ENCODE measurements around the gene ZRANB1.
"Not testable (repeated sequence)": the region's sequence is repeated elsewhere in the genome, so short reads cannot be mapped to it uniquely, and the experiment has no call there.

ZRANB1 gene

DNA sequence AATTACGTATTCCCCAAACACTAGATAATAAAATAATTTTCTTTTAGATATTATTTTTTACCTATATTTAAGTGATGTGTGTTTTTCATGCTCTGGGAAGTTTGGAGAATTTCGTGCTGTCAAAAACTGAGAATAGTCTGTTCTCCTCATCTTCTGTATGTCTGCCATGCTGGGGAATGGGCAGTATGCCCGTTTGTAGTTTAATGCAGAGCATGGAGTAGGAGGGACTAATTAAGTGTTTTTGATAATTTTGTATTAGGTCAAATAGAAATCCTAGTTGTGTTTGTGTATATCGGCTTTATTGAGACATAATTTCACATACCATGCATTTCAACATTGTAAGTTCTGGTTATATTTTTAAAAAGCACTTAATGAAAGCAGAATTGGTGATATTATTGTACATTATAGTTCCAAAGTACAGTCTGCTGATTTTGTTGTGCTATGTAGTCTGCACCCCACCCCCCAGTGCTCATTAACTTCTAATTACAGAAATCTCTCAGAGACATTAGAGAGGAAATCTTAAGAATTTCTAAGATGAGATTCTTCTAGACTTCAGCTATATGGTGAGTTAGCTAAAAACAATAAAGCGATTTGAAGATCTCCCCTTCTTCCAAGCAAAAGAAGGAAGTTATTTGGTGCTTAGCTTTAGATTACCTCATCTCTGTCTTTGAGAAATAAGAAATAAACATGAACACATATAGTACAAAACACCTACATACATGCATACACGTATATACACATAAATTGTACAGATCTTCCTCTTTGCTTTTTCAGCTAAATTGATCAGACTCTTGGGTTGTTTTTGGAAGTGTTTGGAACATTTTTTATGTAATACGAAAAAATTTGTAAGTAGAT, 22.2 kb downstream of the ZRANB1 start:
- H3K4me1 Mint-ChIP-seq, result peaks cover 13% of the 10 kb centered on the region
- peaks cover 20% of the 10 kb centered on the region for H3K36me3 Mint-ChIP-seq
- no peaks in the 10 kb centered on the region for H3K27me3 Mint-ChIP-seq
- no peaks in the 10 kb centered on the region for H3K9me3 Mint-ChIP-seq
- H3K27ac Mint-ChIP-seq, result no peak overlapping the region
- no peak for DNase-seq
- CTCF ChIA-PET, result no interaction called here
- H3K4me3 Mint-ChIP-seq, result no peak overlapping the region

DNA sequence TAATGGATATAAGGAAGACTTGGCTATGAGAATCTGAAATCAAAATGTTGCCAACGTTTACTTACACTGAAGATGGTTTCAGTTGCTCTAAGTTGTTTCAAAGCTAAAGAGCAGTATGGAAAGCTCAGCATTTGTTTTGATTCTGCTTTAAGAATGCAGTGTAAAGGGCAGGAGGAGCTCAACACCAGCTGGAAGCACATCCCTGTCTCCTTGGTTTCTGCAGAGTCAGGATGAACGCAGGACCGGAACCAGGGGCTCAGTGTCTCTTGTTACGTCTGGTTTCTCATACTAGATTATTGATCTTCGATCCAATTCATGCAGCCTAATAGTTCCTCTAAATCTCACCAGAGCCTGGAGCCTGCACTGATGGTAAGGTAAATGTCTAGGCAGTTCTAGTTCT, 24.1 kb downstream of the ZRANB1 start:
- no peak for DNase-seq
- Mint-ChIP-seq H3K27me3 (no peaks in the 10 kb centered on the region), H3K9me3 (no peaks in the 10 kb centered on the region), H3K4me3 (no peak overlapping the region), H3K27ac (no peak overlapping the region), H3K36me3 (peaks cover 22% of the 10 kb centered on the region), H3K4me1 (peaks cover 18% of the 10 kb centered on the region)
- CTCF ChIA-PET, result no interaction called here

DNA sequence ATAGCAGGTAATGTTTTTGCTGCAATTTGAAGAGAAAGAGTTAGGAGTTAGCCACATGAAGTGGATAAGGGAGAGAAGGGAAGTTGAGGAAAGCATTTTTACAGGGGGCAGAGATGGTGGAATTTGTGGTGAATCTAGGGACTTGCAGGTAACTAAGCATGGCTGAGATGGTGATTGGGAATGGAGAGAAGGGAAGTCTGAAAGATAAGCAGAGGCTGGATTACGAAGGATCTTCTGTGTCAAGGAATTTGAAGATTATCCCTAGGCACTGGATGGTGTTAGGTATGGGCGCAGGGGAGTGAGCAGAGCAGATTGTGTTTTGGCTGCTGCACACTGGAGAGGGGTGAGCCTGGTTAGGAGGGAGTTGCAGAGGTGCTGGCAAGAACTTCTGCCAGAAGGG, 25.3 kb downstream of the ZRANB1 start:
- Mint-ChIP-seq H3K4me3 (no peak overlapping the region), H3K4me1 (peaks cover 22% of the 10 kb centered on the region), H3K27ac (no peak overlapping the region), H3K27me3 (no peaks in the 10 kb centered on the region), H3K9me3 (no peaks in the 10 kb centered on the region), H3K36me3 (peaks cover 19% of the 10 kb centered on the region)
- DNase-seq, result no peak
- CTCF ChIA-PET, result no interaction called here

- CTCF ChIA-PET, result no interaction called here
- H3K9me3 Mint-ChIP-seq, result no peaks in the 10 kb centered on the region
- peaks cover 29% of the 10 kb centered on the region for H3K4me1 Mint-ChIP-seq
- H3K36me3 Mint-ChIP-seq, result peaks cover 38% of the 10 kb centered on the region
- no peak for DNase-seq
- no peaks in the 10 kb centered on the region for H3K27me3 Mint-ChIP-seq
- H3K27ac Mint-ChIP-seq, result peak overlapping the region; percentile 60
- H3K4me3 Mint-ChIP-seq, result no peak overlapping the region
These were observed 29.4 kb downstream of the ZRANB1 start for GRCh38 chr10:124971276-124971675.

DNA sequence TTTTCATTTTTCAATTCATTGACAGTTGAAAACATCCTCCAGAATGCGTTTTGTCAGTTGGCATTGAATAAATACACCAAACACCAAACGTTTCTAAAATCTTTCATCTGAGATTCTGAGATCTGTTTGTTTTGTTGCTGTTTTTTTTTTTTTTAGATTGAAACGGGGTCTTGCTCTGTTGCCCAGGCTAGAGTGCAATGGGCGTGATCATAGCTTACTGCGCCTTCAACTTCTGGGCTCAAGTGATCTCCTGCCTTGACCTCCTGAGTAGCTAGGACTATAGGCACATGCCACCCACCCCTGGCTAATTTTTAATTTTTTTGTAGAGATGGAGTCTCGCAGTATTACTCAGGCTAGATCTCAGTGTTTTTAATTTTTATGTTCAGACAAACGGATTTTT, 30.7 kb downstream of the ZRANB1 start:
- DNase-seq, result no peak
- peaks cover 32% of the 10 kb centered on the region for H3K36me3 Mint-ChIP-seq
- no peaks in the 10 kb centered on the region for H3K9me3 Mint-ChIP-seq
- H3K4me1 Mint-ChIP-seq, result peaks cover 30% of the 10 kb centered on the region
- CTCF ChIA-PET, result interaction anchor here (1.3 kb wide), 1 partner anchor 20 kb away, joined by 5 read pairs; no protein-coding TSS in a partner anchor
- H3K27ac Mint-ChIP-seq, result no peak overlapping the region
- no peaks in the 10 kb centered on the region for H3K27me3 Mint-ChIP-seq
- no peak overlapping the region for H3K4me3 Mint-ChIP-seq

DNA sequence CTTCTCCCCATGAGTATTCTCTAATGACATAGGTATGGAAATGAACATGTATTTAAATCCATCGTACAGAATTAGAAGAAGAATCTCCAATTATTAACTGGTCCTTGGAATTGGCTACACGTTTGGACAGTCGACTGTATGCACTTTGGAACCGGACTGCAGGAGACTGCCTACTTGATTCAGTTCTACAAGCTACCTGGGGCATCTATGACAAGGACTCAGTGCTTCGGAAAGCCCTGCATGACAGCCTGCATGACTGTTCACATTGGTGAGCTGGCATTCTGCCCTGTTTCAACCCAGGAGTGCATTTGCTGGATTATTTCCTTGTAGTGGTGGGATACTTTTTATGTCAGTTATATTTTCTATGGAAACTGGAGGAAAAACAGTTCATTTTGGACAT, 32.2 kb downstream of the ZRANB1 start:
- Mint-ChIP-seq H3K27ac (no peak overlapping the region), H3K27me3 (no peaks in the 10 kb centered on the region), H3K4me1 (peaks cover 30% of the 10 kb centered on the region), H3K4me3 (no peak overlapping the region), H3K36me3 (peaks cover 24% of the 10 kb centered on the region), H3K9me3 (no peaks in the 10 kb centered on the region)
- no peak for DNase-seq
- CTCF ChIA-PET, result no interaction called here

- no peaks in the 10 kb centered on the region for H3K27me3 Mint-ChIP-seq
- CTCF ChIA-PET, result no interaction called here
- DNase-seq, result no peak
- H3K36me3 Mint-ChIP-seq, result peaks cover 25% of the 10 kb centered on the region
- H3K9me3 Mint-ChIP-seq, result no peaks in the 10 kb centered on the region
- peak overlapping the region; percentile 61 for H3K27ac Mint-ChIP-seq
- H3K4me3 Mint-ChIP-seq, result no peak overlapping the region
- H3K4me1 Mint-ChIP-seq, result peaks cover 15% of the 10 kb centered on the region
These were observed 34.1 kb downstream of the ZRANB1 start for GRCh38 chr10:124975977-124976514.

- Mint-ChIP-seq H3K9me3 (no peaks in the 10 kb centered on the region), H3K4me1 (peaks cover 8% of the 10 kb centered on the region), H3K4me3 (no peak overlapping the region), H3K27ac (no peak overlapping the region), H3K27me3 (no peaks in the 10 kb centered on the region), H3K36me3 (peaks cover 32% of the 10 kb centered on the region)
- DNase-seq, result no peak
- CTCF ChIA-PET, result no interaction called here
These were observed 35.2 kb downstream of the ZRANB1 start for GRCh38 chr10:124977161-124977560.

DNA sequence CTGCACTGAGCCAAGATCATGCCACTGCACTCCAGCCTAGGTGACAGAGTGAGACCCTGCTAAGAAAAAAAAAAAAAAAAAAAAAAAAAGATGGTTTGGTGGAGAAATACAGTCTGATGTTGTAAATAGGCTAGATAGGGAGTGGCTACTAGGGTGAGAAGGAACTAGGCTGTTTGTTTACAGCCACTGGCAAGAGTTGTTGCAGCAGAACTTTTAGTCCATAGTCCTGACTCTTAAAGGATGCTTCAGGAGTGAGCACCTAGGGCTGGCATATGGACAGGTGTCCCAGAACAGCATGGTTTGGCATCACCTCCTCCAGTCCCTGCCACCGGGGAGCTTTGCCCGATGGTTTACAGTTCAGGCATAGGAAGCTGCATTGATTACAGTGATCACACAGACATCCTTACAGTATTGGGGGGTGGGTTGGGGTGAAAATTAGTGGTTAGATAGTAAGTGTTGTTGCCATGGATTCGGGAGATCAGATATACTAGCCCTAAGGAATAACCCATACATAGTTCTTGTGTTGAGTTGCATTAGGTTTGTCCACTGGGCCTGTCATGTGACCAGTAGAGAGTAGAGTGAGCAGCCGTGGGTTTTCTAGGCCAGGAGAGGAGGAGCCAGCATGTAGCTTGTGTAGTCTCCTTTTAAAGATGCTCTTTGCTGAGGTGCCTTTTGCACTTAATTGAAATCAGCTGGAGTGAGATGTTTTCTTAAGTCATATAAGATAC, 35.9 kb downstream of the ZRANB1 start:
- Mint-ChIP-seq H3K27me3 (no peaks in the 10 kb centered on the region), H3K9me3 (no peaks in the 10 kb centered on the region), H3K4me3 (no peak overlapping the region), H3K4me1 (peaks cover 10% of the 10 kb centered on the region), H3K27ac (no peak overlapping the region), H3K36me3 (peaks cover 36% of the 10 kb centered on the region)
- no peak for DNase-seq
- CTCF ChIA-PET, result no interaction called here

- Mint-ChIP-seq H3K4me1 (peaks cover 15% of the 10 kb centered on the region), H3K36me3 (peaks cover 39% of the 10 kb centered on the region), H3K27ac (no peak overlapping the region), H3K27me3 (no peaks in the 10 kb centered on the region), H3K9me3 (no peaks in the 10 kb centered on the region), H3K4me3 (no peak overlapping the region)
- CTCF ChIA-PET, result no interaction called here
- DNase-seq, result no peak
These were observed 36.4 kb downstream of the ZRANB1 start for GRCh38 chr10:124978376-124978725.

- Mint-ChIP-seq H3K4me3 (no peak overlapping the region), H3K27me3 (no peaks in the 10 kb centered on the region), H3K9me3 (no peaks in the 10 kb centered on the region), H3K4me1 (peaks cover 14% of the 10 kb centered on the region), H3K27ac (no peak overlapping the region), H3K36me3 (peaks cover 50% of the 10 kb centered on the region)
- no peak for DNase-seq
- CTCF ChIA-PET, result interaction anchor here (1.4 kb wide), 1 partner anchor 16 kb away, joined by 3 read pairs; no protein-coding TSS in a partner anchor
These were observed 41.4 kb downstream of the ZRANB1 start for GRCh38 chr10:124983321-124983720.

GRCh38 chr10:124984376-124984775, 42.5 kb downstream of the ZRANB1 start:
- Mint-ChIP-seq H3K27ac (no peak overlapping the region), H3K9me3 (no peaks in the 10 kb centered on the region), H3K4me1 (peaks cover 14% of the 10 kb centered on the region), H3K4me3 (no peak overlapping the region), H3K27me3 (no peaks in the 10 kb centered on the region), H3K36me3 (peaks cover 50% of the 10 kb centered on the region)
- CTCF ChIA-PET, result interaction anchor here (1.4 kb wide), 1 partner anchor 15 kb away, joined by 3 read pairs; no protein-coding TSS in a partner anchor
- DNase-seq, result no peak

DNA sequence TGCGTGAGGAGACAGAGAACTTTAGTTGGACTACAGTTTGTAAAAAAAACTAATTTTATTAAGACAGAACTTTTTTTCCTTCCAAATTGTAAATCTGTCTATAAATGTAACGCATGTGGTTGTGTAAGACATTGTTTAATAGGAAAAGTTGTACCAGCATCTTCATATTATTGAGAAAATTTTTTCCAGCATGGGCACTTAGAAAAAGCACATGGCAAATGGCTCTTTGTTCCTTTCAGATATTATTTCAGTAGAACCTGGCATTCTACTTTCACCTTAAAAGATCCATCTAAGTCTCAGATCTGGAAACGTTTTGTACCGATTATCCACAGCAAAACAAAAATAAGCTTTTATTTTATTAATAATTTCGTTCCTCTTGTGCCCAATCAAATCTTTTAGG, 43.2 kb downstream of the ZRANB1 start:
- no peak for DNase-seq
- H3K27ac Mint-ChIP-seq, result no peak overlapping the region
- peaks cover 14% of the 10 kb centered on the region for H3K4me1 Mint-ChIP-seq
- H3K27me3 Mint-ChIP-seq, result no peaks in the 10 kb centered on the region
- peaks cover 49% of the 10 kb centered on the region for H3K36me3 Mint-ChIP-seq
- CTCF ChIA-PET, result no interaction called here
- H3K9me3 Mint-ChIP-seq, result no peaks in the 10 kb centered on the region
- H3K4me3 Mint-ChIP-seq, result no peak overlapping the region

- CTCF ChIA-PET, result no interaction called here
- peaks cover 37% of the 10 kb centered on the region for H3K36me3 Mint-ChIP-seq
- H3K27me3 Mint-ChIP-seq, result no peaks in the 10 kb centered on the region
- H3K4me1 Mint-ChIP-seq, result peaks cover 12% of the 10 kb centered on the region
- H3K27ac Mint-ChIP-seq, result no peak overlapping the region
- H3K9me3 Mint-ChIP-seq, result no peaks in the 10 kb centered on the region
- H3K4me3 Mint-ChIP-seq, result no peak overlapping the region
- DNase-seq, result no peak
These were observed 45.9 kb downstream of the ZRANB1 start for GRCh38 chr10:124987788-124988187.

GRCh38 chr10:124988753-124989152, 46.8 kb downstream of the ZRANB1 start:
- CTCF ChIA-PET, H3K4me1 Mint-ChIP-seq, H3K27ac Mint-ChIP-seq, DNase-seq, H3K27me3 Mint-ChIP-seq, H3K4me3 Mint-ChIP-seq, H3K9me3 Mint-ChIP-seq: not testable (repeated sequence)
- peaks cover 28% of the 10 kb centered on the region for H3K36me3 Mint-ChIP-seq
